ENCODE data around the gene SLC15A3. TPM values are rescaled to one million over a fixed set of nuclear protein-coding genes. Genes with fewer than 3 reads are reported as not detected.

The SLC15A3 gene
- total and polyA plus RNA-seq, 2 experiments from 2014 or later: 2.1 TPM; not detected in 1

DNA sequence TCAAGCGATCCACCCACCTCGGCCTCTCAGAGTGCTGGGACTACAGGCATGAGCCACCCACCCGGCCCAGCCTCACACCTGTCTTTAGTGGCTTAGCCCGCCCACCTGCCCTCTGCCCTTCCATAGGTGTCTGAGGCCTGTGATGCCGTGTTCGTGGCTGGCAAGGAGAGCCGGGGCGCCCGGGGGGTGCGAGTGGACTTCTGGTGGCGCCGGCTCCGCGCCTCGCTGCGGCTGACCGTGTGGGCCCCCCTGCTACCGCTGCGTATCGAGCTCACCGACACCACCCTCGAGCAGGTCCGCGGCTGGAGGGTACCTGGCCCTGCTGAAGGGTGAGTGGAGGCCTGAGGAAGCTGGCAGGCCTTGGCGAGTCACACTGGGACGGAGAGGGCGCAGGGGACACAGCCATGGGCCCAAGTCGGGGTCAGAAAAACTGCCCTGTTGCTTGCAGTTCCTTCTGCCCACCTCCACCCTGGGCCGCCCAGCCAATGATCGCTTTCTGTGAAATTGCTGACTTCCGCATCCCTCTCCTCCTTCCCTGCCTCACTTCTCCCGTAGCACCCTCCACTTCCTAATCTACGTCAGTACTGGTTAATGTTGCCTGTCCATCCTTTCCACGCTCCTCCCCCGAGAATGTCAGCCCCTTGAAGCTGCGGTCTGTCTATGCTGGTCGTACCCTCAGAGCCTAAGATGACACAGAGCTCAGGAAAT is 18.4 kb downstream of the SLC15A3 start:
- no peaks in the 10 kb centered on the region for H3K4me1 ChIP-seq (ENCODE audit: low read depth)
- H3K4me3 ChIP-seq: no peak overlapping the region
- no peaks in the 10 kb centered on the region for H3K9me3 ChIP-seq (ENCODE audit: low read depth)
- H3K27me3 ChIP-seq: no peaks in the 10 kb centered on the region
- no peak overlapping the region for H3K27ac ChIP-seq
- TF ChIP-seq, protein P1, sequence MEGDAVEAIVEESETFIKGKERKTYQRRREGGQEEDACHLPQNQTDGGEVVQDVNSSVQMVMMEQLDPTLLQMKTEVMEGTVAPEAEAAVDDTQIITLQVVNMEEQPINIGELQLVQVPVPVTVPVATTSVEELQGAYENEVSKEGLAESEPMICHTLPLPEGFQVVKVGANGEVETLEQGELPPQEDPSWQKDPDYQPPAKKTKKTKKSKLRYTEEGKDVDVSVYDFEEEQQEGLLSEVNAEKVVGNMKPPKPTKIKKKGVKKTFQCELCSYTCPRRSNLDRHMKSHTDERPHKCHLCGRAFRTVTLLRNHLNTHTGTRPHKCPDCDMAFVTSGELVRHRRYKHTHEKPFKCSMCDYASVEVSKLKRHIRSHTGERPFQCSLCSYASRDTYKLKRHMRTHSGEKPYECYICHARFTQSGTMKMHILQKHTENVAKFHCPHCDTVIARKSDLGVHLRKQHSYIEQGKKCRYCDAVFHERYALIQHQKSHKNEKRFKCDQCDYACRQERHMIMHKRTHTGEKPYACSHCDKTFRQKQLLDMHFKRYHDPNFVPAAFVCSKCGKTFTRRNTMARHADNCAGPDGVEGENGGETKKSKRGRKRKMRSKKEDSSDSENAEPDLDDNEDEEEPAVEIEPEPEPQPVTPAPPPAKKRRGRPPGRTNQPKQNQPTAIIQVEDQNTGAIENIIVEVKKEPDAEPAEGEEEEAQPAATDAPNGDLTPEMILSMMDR (IDR thresholded peaks at IDR 0.05; ENCODE audit: low read depth, low read length): no peak
- H3K36me3 ChIP-seq: peaks cover 32% of the 10 kb centered on the region
- no peak for DNase-seq (ENCODE audit: low read depth in 1 of 2, low spot score in 1 of 2)

DNA sequence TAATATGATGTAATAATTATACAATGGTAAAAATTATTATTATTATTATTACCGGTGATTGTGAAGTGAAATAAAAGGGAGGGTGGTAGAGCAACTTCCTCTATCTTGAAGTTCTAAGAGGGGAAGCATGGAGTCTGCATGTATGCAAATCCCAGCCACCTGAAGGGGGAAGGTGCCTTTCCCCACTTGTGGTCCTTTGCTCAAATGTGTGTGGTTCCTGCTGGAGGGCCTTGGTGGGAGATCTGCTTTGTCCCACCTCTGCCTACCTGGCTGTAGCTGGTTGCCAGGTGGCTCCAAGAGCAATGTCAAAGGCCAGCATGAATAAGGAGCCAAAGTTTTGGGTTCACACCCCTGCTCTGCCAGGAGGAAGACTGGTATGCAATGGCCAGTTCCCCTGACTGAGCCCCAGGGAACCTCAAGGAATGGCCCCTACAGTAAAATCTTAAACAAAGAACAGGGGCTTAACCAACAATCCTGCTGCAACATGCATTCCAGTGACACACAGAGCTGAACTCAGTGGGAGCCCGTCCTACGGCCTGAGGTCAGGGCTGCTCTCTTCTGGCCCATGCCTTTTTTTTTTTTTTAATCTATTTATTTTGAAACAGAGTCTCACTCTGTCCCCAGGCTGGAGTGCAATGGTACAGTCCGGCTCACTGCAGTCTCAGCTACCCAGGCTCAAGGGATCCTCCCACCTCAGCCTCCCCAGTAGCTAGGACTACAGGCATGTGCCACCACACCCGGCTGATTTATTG is 19.2 kb downstream of the SLC15A3 start:
- no peak for DNase-seq (ENCODE audit: low read depth in 1 of 2, low spot score in 1 of 2)
- no peaks in the 10 kb centered on the region for H3K27me3 ChIP-seq
- peaks cover 37% of the 10 kb centered on the region for H3K36me3 ChIP-seq
- TF ChIP-seq, protein P1 (IDR thresholded peaks at IDR 0.05; ENCODE audit: low read depth, low read length): no peak
- no peaks in the 10 kb centered on the region for H3K4me1 ChIP-seq (ENCODE audit: low read depth)
- no peak overlapping the region for H3K27ac ChIP-seq
- H3K9me3 ChIP-seq (ENCODE audit: low read depth): no peaks in the 10 kb centered on the region
- no peak overlapping the region for H3K4me3 ChIP-seq

DNA sequence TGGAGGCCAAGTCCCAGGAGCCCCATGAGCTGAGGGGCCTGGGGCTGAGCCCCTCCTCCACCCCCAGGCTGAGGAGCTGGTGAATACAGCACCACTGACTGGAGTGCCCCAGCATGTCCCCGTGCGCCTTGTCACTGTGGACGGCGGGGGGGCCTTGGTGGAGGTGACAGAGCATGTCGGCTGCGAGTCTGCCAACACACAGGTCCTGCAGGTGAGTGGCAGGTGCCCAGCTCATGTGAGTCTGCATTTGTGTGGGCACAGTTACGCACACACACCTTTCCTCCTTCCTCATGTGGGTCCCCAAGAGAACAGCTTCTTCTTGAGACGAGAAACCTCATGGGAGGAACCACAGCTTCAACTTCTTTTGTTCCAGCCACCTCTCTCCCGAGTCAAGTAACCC is 20.1 kb downstream of the SLC15A3 start:
- Histone ChIP-seq H3K4me1 (ENCODE audit: low read depth) (no peaks in the 10 kb centered on the region), H3K4me3 (no peak overlapping the region), H3K9me3 (ENCODE audit: low read depth) (no peaks in the 10 kb centered on the region), H3K36me3 (peaks cover 38% of the 10 kb centered on the region), H3K27me3 (no peaks in the 10 kb centered on the region), H3K27ac (no peak overlapping the region)
- no peak for DNase-seq (ENCODE audit: low read depth in 1 of 2, low spot score in 1 of 2)
- TF ChIP-seq, protein P1 (IDR thresholded peaks at IDR 0.05; ENCODE audit: low read depth, low read length): no peak

DNA sequence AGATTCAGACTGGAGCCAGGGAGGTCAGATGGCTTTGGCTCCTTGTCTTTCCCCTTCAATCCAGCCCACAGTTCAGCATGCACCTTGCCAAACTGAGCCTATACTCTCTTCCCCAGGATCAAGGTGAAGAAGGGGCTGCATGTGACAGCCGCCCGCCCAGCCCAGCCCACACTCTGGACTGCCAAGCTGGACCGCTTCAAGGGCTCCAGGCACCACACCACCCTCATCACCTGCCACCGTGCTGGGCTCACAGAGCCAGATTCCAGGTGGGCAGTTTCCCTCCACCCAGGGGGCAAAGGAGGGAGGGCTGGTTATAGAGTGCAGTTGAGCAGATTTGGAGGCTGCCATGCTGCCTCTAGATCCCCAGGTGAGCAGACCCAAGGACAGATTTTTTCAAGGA is 21.6 kb downstream of the SLC15A3 start:
- H3K36me3 ChIP-seq: peaks cover 36% of the 10 kb centered on the region
- TF ChIP-seq, protein P1 (IDR thresholded peaks at IDR 0.05; ENCODE audit: low read depth, low read length): no peak
- DNase-seq (ENCODE audit: low read depth in 1 of 2, low spot score in 1 of 2): no peak
- H3K4me1 ChIP-seq (ENCODE audit: low read depth): no peaks in the 10 kb centered on the region
- no peak overlapping the region for H3K4me3 ChIP-seq
- H3K27ac ChIP-seq: no peak overlapping the region
- H3K27me3 ChIP-seq: no peaks in the 10 kb centered on the region
- no peaks in the 10 kb centered on the region for H3K9me3 ChIP-seq (ENCODE audit: low read depth)

DNA sequence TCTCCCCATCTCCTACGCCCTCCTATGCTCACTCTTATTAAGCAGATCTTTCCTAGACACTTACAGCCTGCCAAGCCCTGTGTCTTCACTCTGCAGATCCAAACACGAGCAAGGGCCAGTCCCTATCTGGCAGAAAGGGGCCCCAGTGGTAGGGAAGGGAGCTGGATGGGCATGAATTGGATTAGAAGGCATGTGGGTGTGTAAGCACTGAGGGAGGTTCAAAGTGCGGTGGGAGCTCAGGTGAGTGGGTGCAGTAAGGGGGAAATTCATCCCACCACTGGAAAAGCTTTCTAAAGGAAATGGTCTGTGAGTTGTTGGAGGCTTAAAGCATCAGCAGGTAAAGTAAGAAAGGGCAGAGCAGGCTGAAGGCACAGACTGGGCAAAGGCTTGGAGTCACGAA is 22.2 kb downstream of the SLC15A3 start:
- DNase-seq (ENCODE audit: low read depth in 1 of 2, low spot score in 1 of 2): no peak
- H3K4me1 ChIP-seq (ENCODE audit: low read depth): no peaks in the 10 kb centered on the region
- H3K27ac ChIP-seq: no peak overlapping the region
- TF ChIP-seq, protein P1 (IDR thresholded peaks at IDR 0.05; ENCODE audit: low read depth, low read length): no peak
- H3K4me3 ChIP-seq: no peak overlapping the region
- H3K27me3 ChIP-seq: no peaks in the 10 kb centered on the region
- H3K9me3 ChIP-seq (ENCODE audit: low read depth): no peaks in the 10 kb centered on the region
- peaks cover 33% of the 10 kb centered on the region for H3K36me3 ChIP-seq
